RWPE2 (cell line): ENCODE data around the gene NLRX1.
"Not testable (repeated sequence)": the region's sequence is repeated elsewhere in the genome, so short reads cannot be mapped to it uniquely, and the experiment has no call there.

Experiments
- ATAC-seq: fragments of 200-7000 bp; cut with Tn5 transposase; 3 replicates; pipeline ENCODE4 v1.9.1; 2021; ENCODE audit warnings: low read depth
- DNase-seq: peaks from one replicate; pipeline ENCODE4 v3.0.0-alpha.2; 2020; ENCODE audit warnings: low spot score
- H3K27ac ChIP-seq: fragments of 450-650 bp; 2 replicates; pipeline ENCODE4 v1.5.1; 2017; ENCODE audit warnings: mild to moderate bottlenecking; ENCODE audit not compliant: poor library complexity, severe bottlenecking
- H3K27me3 ChIP-seq: fragments of 250-450 bp; sonication (Bioruptor Pico); 2 replicates; pipeline ENCODE4 v1.5.1; 2021; ENCODE audit warnings: mild to moderate bottlenecking, moderate library complexity; ENCODE audit not compliant: insufficient read depth, poor library complexity, severe bottlenecking
- H3K36me3 ChIP-seq: fragments of 250-450 bp; sonication (Bioruptor Pico); 2 replicates; pipeline ENCODE4 v1.5.1; 2020; ENCODE audit warnings: low read depth, mild to moderate bottlenecking, moderate library complexity
- H3K4me1 ChIP-seq: fragments of 250-450 bp; sonication (Bioruptor Pico); 2 replicates; pipeline ENCODE4 v1.5.1; 2021; ENCODE audit warnings: mild to moderate bottlenecking, moderate library complexity; ENCODE audit not compliant: insufficient read depth, poor library complexity, severe bottlenecking
- H3K4me3 ChIP-seq: fragments of 250-450 bp; sonication (Bioruptor Pico); 2 replicates; pipeline ENCODE4 v1.5.1; 2021; ENCODE audit warnings: mild to moderate bottlenecking, moderate library complexity; ENCODE audit not compliant: severe bottlenecking
- H3K9me3 ChIP-seq: fragments of 250-450 bp; sonication (Bioruptor Pico); 2 replicates; pipeline ENCODE4 v1.5.1; 2021; ENCODE audit warnings: mild to moderate bottlenecking, moderate library complexity; ENCODE audit not compliant: severe bottlenecking
- TF ChIP-seq, protein P1 (sequence below): fragments of 450-650 bp; IDR thresholded peaks from one replicate; pipeline ENCODE4 v1.5.1; 2017; ENCODE audit warnings: mild to moderate bottlenecking, moderate library complexity; ENCODE audit not compliant: poor library complexity, severe bottlenecking

The NLRX1 gene

DNA sequence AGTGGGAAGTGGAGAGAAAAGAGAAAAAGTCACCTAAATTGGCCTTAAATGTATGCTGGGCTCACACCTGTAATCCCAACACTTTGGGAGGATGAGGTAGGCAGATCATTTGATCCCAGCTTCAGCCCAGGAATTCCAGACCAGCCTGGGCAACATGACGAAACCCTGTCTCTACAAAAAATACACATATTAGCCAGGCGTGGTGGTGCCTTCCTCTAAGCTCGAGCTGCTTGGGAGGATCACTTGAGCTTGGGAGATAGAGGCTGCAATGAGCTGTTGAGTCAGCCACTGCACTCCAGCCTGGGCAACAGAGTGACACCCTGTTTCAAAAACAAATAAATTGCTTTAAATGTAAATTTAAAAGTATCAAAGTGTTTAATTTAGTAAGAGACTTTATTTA lies 41.5 kb downstream of the NLRX1 start:
- Histone ChIP-seq H3K9me3 (no peaks in the 10 kb centered on the region), H3K36me3 (no peaks in the 10 kb centered on the region), H3K27ac (no peak overlapping the region), H3K4me3 (no peak overlapping the region), H3K27me3 (no peaks in the 10 kb centered on the region), H3K4me1 (peaks cover 12% of the 10 kb centered on the region)
- no peak for DNase-seq
- TF ChIP-seq, protein P1, sequence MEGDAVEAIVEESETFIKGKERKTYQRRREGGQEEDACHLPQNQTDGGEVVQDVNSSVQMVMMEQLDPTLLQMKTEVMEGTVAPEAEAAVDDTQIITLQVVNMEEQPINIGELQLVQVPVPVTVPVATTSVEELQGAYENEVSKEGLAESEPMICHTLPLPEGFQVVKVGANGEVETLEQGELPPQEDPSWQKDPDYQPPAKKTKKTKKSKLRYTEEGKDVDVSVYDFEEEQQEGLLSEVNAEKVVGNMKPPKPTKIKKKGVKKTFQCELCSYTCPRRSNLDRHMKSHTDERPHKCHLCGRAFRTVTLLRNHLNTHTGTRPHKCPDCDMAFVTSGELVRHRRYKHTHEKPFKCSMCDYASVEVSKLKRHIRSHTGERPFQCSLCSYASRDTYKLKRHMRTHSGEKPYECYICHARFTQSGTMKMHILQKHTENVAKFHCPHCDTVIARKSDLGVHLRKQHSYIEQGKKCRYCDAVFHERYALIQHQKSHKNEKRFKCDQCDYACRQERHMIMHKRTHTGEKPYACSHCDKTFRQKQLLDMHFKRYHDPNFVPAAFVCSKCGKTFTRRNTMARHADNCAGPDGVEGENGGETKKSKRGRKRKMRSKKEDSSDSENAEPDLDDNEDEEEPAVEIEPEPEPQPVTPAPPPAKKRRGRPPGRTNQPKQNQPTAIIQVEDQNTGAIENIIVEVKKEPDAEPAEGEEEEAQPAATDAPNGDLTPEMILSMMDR = no peak
- no peak for ATAC-seq

GRCh38 chr11:119218141-119218878 lies 49.8 kb downstream of the NLRX1 start:
- no peak for DNase-seq
- H3K4me1 ChIP-seq = peaks cover 12% of the 10 kb centered on the region
- H3K36me3 ChIP-seq = no peaks in the 10 kb centered on the region
- no peaks in the 10 kb centered on the region for H3K9me3 ChIP-seq
- H3K27me3 ChIP-seq = no peaks in the 10 kb centered on the region
- ATAC-seq = peak; percentile 99
- TF ChIP-seq, protein P1 = no peak
- H3K4me3 ChIP-seq = no peak overlapping the region
- peak overlapping the region; percentile 85 for H3K27ac ChIP-seq

GRCh38 chr11:119222308-119222707 lies 53.8 kb downstream of the NLRX1 start:
- no peak overlapping the region for H3K4me3 ChIP-seq
- H3K4me1 ChIP-seq = peaks cover 12% of the 10 kb centered on the region
- TF ChIP-seq, protein P1 = no peak
- H3K9me3 ChIP-seq = no peaks in the 10 kb centered on the region
- no peaks in the 10 kb centered on the region for H3K36me3 ChIP-seq
- ATAC-seq = no peak
- H3K27me3 ChIP-seq = no peaks in the 10 kb centered on the region
- no peak overlapping the region for H3K27ac ChIP-seq
- DNase-seq = no peak

DNA sequence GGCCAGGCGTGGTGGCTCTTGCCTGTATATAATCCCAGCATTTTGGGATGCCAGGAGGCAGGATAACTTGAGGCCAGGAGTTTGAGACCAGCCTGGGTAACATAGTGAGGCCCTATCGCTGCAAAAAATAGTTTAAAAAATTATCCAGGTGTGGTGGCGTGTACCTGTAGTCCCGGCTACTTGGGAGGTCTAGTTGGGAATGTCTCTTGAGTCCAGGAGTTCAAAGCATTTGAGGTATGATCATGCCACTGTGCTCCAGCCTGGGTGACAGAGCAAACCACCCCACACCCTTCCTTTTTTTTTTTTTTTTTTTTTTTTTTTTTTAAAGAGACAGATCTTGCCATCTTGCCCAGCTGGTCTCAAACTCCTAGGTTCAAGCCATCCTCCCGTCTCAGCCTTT lies 54.4 kb downstream of the NLRX1 start:
- no peak overlapping the region for H3K4me3 ChIP-seq
- no peak overlapping the region for H3K27ac ChIP-seq
- TF ChIP-seq, protein P1 = no peak
- H3K27me3 ChIP-seq = no peaks in the 10 kb centered on the region
- H3K4me1 ChIP-seq = peaks cover 8% of the 10 kb centered on the region
- H3K36me3 ChIP-seq = no peaks in the 10 kb centered on the region
- no peak for DNase-seq
- ATAC-seq = no peak
- H3K9me3 ChIP-seq = no peaks in the 10 kb centered on the region

DNA sequence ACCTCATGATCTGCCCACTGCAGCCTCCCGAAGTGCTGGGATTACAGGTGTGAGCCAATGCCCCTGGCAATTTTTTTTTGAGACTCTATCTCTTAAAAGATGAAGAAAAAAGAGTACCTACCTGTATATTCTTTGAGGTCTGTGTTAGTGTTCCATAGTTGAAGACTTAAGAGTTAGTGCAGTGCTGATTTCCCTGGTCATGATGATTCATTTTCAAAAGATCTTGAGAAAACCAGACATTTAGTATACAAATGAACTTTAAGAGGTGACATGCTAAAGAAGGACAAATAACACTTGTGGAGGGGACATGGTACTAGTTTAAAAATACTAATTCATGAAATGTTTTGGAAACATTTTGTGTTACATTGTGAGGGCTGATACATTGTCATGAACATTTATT lies 55.3 kb downstream of the NLRX1 start:
- H3K27me3 ChIP-seq = no peaks in the 10 kb centered on the region
- TF ChIP-seq, protein P1 = no peak
- H3K9me3 ChIP-seq = no peaks in the 10 kb centered on the region
- DNase-seq (no peak), ATAC-seq (no peak)
- no peaks in the 10 kb centered on the region for H3K36me3 ChIP-seq
- no peak overlapping the region for H3K4me3 ChIP-seq
- no peak overlapping the region for H3K27ac ChIP-seq
- peaks cover 1% of the 10 kb centered on the region for H3K4me1 ChIP-seq

- Histone ChIP-seq H3K36me3 (peaks cover 18% of the 10 kb centered on the region), H3K4me1 (peaks cover 11% of the 10 kb centered on the region), H3K27ac (peak overlapping the region; percentile 19)
- not testable (repeated sequence) for H3K27me3 ChIP-seq, ATAC-seq, DNase-seq, H3K4me3 ChIP-seq, H3K9me3 ChIP-seq
These were observed 60.2 kb downstream of the NLRX1 start for GRCh38 chr11:119228535-119229287.
